ENCODE measurements around the gene CDH16.

The CDH16 gene

GRCh38 chr16:66885491-66885890 lies 33.2 kb downstream of the CDH16 start:
- Histone ChIP-seq H3K36me3 (ENCODE audit: control insufficient read depth, low read depth, low read length) (peaks cover 33% of the 10 kb centered on the region), H3K27me3 (ENCODE audit: control insufficient read depth, insufficient read depth, low read length) (no peaks in the 10 kb centered on the region), H3K9me3 (ENCODE audit: control insufficient read depth, low read depth, low read length) (no peaks in the 10 kb centered on the region), H3K4me1 (ENCODE audit: control insufficient read depth, low read depth, low read length) (peaks cover 6% of the 10 kb centered on the region), H3K27ac (ENCODE audit: low read length) (no peak overlapping the region), H3K4me3 (ENCODE audit: low read length) (no peak overlapping the region), H3K9ac (ENCODE audit: low read length) (no peak overlapping the region)

- Histone ChIP-seq H3K27me3 (ENCODE audit: control insufficient read depth, insufficient read depth, low read length) (peaks cover 7% of the 10 kb centered on the region), H3K36me3 (ENCODE audit: control insufficient read depth, low read depth, low read length) (peaks cover 33% of the 10 kb centered on the region), H3K4me1 (ENCODE audit: control insufficient read depth, low read depth, low read length) (peaks cover 9% of the 10 kb centered on the region), H3K27ac (ENCODE audit: low read length) (no peak overlapping the region), H3K9ac (ENCODE audit: low read length) (no peak overlapping the region), H3K9me3 (ENCODE audit: control insufficient read depth, low read depth, low read length) (no peaks in the 10 kb centered on the region), H3K4me3 (ENCODE audit: low read length) (no peak overlapping the region)
Observed at GRCh38 chr16:66882702-66883101, 36.0 kb downstream of the CDH16 start.

DNA sequence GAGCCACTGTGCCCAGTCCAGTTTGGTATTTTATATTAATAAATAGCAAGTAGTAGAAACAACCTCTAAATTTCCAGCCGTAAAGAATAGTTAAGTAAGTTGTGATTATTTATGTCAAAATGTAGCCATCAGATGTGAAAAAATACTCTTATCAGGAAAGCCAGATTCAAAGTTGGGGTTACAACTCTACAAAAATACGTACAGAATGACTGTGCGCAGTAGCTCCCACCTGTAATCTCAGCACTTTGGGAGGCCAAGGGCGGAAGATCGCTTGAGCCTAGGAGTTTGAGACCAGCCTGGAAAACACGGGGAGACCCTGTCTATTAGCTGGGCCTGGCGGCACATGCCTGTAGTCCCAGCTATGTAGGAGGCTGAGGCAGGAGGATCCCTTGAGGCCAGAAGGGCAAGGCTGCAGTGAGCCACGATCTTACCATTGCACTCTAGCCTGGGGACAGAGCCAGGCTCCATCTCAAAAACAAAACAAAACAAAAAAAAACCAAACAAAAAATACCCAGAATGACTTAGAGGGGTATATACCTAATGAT lies 36.6 kb downstream of the CDH16 start:
- Histone ChIP-seq H3K4me3 (ENCODE audit: low read length) (peak overlapping the region; percentile 89), H3K36me3 (ENCODE audit: control insufficient read depth, low read depth, low read length) (peaks cover 29% of the 10 kb centered on the region), H3K27ac (ENCODE audit: low read length) (no peak overlapping the region), H3K27me3 (ENCODE audit: control insufficient read depth, insufficient read depth, low read length) (peaks cover 7% of the 10 kb centered on the region), H3K9me3 (ENCODE audit: control insufficient read depth, low read depth, low read length) (no peaks in the 10 kb centered on the region), H3K9ac (ENCODE audit: low read length) (no peak overlapping the region), H3K4me1 (ENCODE audit: control insufficient read depth, low read depth, low read length) (peaks cover 9% of the 10 kb centered on the region)

DNA sequence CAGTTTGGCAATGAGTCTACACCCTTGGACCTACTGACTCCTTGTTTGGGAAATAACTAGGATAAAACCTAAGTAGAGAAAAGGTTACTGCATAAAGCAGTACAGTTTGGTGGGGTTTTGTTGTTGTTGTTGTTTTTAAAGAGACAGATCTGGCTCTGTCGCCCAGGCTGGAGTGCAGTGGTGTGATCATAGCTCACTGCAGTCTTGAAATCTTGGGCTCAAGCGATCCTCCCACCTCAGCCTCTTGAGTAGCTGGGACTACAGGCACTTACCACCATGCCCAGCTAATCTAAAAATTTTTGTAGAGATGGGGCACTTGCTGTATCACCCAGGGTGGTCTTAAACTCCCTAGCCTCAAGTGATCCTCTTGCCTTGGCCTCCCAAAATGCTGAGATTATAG lies 37.1 kb downstream of the CDH16 start:
- Histone ChIP-seq H3K9me3 (ENCODE audit: control insufficient read depth, low read depth, low read length) (no peaks in the 10 kb centered on the region), H3K4me3 (ENCODE audit: low read length) (peak overlapping the region; percentile 89), H3K4me1 (ENCODE audit: control insufficient read depth, low read depth, low read length) (peaks cover 9% of the 10 kb centered on the region), H3K36me3 (ENCODE audit: control insufficient read depth, low read depth, low read length) (peaks cover 25% of the 10 kb centered on the region), H3K27ac (ENCODE audit: low read length) (no peak overlapping the region), H3K9ac (ENCODE audit: low read length) (no peak overlapping the region), H3K27me3 (ENCODE audit: control insufficient read depth, insufficient read depth, low read length) (peaks cover 7% of the 10 kb centered on the region)

GRCh38 chr16:66881014-66881417 lies 37.7 kb downstream of the CDH16 start:
- no peaks in the 10 kb centered on the region for H3K9me3 ChIP-seq (ENCODE audit: control insufficient read depth, low read depth, low read length)
- H3K4me3 ChIP-seq (ENCODE audit: low read length), result peak overlapping the region; percentile 89
- peak overlapping the region; percentile 51 for H3K9ac ChIP-seq (ENCODE audit: low read length)
- peaks cover 19% of the 10 kb centered on the region for H3K36me3 ChIP-seq (ENCODE audit: control insufficient read depth, low read depth, low read length)
- peaks cover 9% of the 10 kb centered on the region for H3K4me1 ChIP-seq (ENCODE audit: control insufficient read depth, low read depth, low read length)
- no peak overlapping the region for H3K27ac ChIP-seq (ENCODE audit: low read length)
- H3K27me3 ChIP-seq (ENCODE audit: control insufficient read depth, insufficient read depth, low read length), result peaks cover 7% of the 10 kb centered on the region

- peaks cover 14% of the 10 kb centered on the region for H3K36me3 ChIP-seq (ENCODE audit: control insufficient read depth, low read depth, low read length)
- peaks cover 9% of the 10 kb centered on the region for H3K4me1 ChIP-seq (ENCODE audit: control insufficient read depth, low read depth, low read length)
- H3K27me3 ChIP-seq (ENCODE audit: control insufficient read depth, insufficient read depth, low read length), result peaks cover 7% of the 10 kb centered on the region
- H3K4me3 ChIP-seq (ENCODE audit: low read length), result peak within 1 kb of the TSS; percentile 89
- peak within 1 kb of the TSS; percentile 51 for H3K9ac ChIP-seq (ENCODE audit: low read length)
- no peaks in the 10 kb centered on the region for H3K9me3 ChIP-seq (ENCODE audit: control insufficient read depth, low read depth, low read length)
- H3K27ac ChIP-seq (ENCODE audit: low read length), result no peak within 1 kb of the TSS
Observed at GRCh38 chr16:66880288-66881013, 38.2 kb downstream of the CDH16 start, which contains the start of gene PDP2. Gene PDP2, plus strand, starts transcription at chr16:66880515. Its CDS starts 3,770 bp downstream, at chr16:66884285.

GRCh38 chr16:66878067-66878466 lies 40.6 kb downstream of the CDH16 start:
- Histone ChIP-seq H3K9ac (ENCODE audit: low read length) (no peak overlapping the region), H3K4me3 (ENCODE audit: low read length) (no peak overlapping the region), H3K36me3 (ENCODE audit: control insufficient read depth, low read depth, low read length) (no peaks in the 10 kb centered on the region), H3K9me3 (ENCODE audit: control insufficient read depth, low read depth, low read length) (no peaks in the 10 kb centered on the region), H3K4me1 (ENCODE audit: control insufficient read depth, low read depth, low read length) (peaks cover 14% of the 10 kb centered on the region), H3K27me3 (ENCODE audit: control insufficient read depth, insufficient read depth, low read length) (peaks cover 7% of the 10 kb centered on the region), H3K27ac (ENCODE audit: low read length) (no peak overlapping the region)

DNA sequence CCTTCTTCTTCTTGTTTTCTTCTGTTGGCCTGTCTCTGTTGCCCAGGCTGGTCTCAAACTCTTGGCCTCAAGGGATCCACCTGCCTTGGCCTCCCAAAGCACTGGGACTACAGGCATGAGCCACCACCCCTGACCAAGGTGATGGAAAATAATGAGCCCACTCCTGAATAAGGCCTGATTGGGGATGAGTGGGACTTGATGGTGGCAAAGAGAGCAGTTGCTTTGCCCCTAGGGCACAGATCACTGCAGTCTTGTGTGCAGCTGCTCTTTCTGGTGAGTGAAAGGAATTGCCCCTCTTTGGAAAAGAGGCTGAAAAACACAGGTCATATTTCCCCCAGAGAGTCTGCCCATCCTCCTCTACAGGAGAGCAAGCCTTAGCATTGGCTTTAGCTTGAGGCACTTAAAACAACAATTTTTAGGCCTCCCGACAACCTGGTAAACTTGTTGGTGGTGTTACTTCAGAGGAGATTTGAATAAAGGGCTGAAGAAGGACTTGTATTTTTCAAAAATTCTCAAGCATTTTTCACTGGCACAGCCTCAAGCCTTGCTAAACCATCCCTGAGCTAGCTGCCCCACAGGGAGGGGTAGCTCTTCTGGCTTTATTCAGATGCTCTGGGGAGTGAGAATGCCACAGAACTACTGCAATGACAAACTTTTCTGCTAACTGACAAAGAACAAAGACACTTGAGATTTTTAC lies 44.5 kb downstream of the CDH16 start:
- no peak overlapping the region for H3K4me3 ChIP-seq (ENCODE audit: low read length)
- no peaks in the 10 kb centered on the region for H3K36me3 ChIP-seq (ENCODE audit: control insufficient read depth, low read depth, low read length)
- H3K9ac ChIP-seq (ENCODE audit: low read length), result no peak overlapping the region
- H3K9me3 ChIP-seq (ENCODE audit: control insufficient read depth, low read depth, low read length), result no peaks in the 10 kb centered on the region
- H3K27ac ChIP-seq (ENCODE audit: low read length), result no peak overlapping the region
- H3K4me1 ChIP-seq (ENCODE audit: control insufficient read depth, low read depth, low read length), result peaks cover 8% of the 10 kb centered on the region
- peaks cover 4% of the 10 kb centered on the region for H3K27me3 ChIP-seq (ENCODE audit: control insufficient read depth, insufficient read depth, low read length)

DNA sequence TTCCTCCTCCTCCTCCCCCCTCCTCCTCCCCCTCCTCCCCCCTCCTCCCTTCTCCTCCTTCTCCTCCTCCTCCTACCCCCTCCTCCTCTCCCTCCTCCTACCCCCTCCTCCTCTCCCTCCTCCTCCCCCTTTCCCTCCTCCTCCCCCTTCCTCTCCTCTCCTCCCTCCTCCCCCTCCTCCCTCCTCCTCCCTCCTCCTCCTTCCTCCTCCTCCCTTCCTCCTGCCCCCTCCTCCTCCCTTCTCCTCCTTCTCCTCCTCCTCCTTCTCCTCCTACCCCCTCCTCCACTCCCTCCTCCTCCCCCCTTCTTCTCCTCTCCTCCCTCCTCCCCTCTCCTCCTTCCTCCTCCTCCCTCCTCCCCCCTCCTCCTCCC lies 45.0 kb downstream of the CDH16 start:
- peaks cover 4% of the 10 kb centered on the region for H3K27me3 ChIP-seq (ENCODE audit: control insufficient read depth, insufficient read depth, low read length)
- H3K4me3 ChIP-seq (ENCODE audit: low read length), result no peak overlapping the region
- H3K9me3 ChIP-seq (ENCODE audit: control insufficient read depth, low read depth, low read length), result no peaks in the 10 kb centered on the region
- no peaks in the 10 kb centered on the region for H3K36me3 ChIP-seq (ENCODE audit: control insufficient read depth, low read depth, low read length)
- H3K4me1 ChIP-seq (ENCODE audit: control insufficient read depth, low read depth, low read length), result peaks cover 8% of the 10 kb centered on the region
- H3K9ac ChIP-seq (ENCODE audit: low read length), result no peak overlapping the region
- H3K27ac ChIP-seq (ENCODE audit: low read length), result no peak overlapping the region

GRCh38 chr16:66872943-66873684 lies 45.6 kb downstream of the CDH16 start:
- peak overlapping the region; percentile 55 for H3K9ac ChIP-seq (ENCODE audit: low read length)
- H3K4me3 ChIP-seq (ENCODE audit: low read length), result peak overlapping the region; percentile 63
- peaks cover 8% of the 10 kb centered on the region for H3K4me1 ChIP-seq (ENCODE audit: control insufficient read depth, low read depth, low read length)

DNA sequence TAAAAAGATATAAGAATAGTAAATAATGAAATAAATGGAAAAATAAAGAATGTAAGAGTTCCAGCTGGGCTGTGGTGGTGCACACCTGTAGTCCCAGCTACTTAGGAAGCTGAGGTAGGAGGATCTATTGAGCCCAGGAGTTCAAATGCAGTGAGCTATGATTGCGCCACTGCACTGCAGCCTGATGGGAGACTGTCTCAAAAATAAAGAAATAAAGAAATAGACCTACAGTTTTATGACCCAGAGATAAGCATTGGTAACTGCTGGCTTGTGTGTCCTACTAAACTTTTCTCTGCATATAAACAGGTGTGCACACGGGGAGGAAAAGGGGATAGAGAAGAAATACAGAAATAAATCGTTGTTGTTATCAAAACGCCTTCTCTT lies 46.1 kb downstream of the CDH16 start:
- H3K9me3 ChIP-seq (ENCODE audit: control insufficient read depth, low read depth, low read length), result no peaks in the 10 kb centered on the region
- peak overlapping the region; percentile 55 for H3K9ac ChIP-seq (ENCODE audit: low read length)
- H3K4me1 ChIP-seq (ENCODE audit: control insufficient read depth, low read depth, low read length), result peaks cover 8% of the 10 kb centered on the region
- no peak overlapping the region for H3K27ac ChIP-seq (ENCODE audit: low read length)
- no peaks in the 10 kb centered on the region for H3K36me3 ChIP-seq (ENCODE audit: control insufficient read depth, low read depth, low read length)
- H3K27me3 ChIP-seq (ENCODE audit: control insufficient read depth, insufficient read depth, low read length), result peaks cover 4% of the 10 kb centered on the region
- peak overlapping the region; percentile 63 for H3K4me3 ChIP-seq (ENCODE audit: low read length)

More at GRCh38 chr16:66872943-66873684, 45.6 kb downstream of the CDH16 start:
- Histone ChIP-seq H3K27me3 (ENCODE audit: control insufficient read depth, insufficient read depth, low read length) (peaks cover 4% of the 10 kb centered on the region), H3K36me3 (ENCODE audit: control insufficient read depth, low read depth, low read length) (no peaks in the 10 kb centered on the region), H3K9me3 (ENCODE audit: control insufficient read depth, low read depth, low read length) (no peaks in the 10 kb centered on the region), H3K27ac (ENCODE audit: low read length) (no peak overlapping the region)

Measured in iPS-18a (cell line).